ENCODE data around the gene ANGPTL3.

The ANGPTL3 gene

DNA sequence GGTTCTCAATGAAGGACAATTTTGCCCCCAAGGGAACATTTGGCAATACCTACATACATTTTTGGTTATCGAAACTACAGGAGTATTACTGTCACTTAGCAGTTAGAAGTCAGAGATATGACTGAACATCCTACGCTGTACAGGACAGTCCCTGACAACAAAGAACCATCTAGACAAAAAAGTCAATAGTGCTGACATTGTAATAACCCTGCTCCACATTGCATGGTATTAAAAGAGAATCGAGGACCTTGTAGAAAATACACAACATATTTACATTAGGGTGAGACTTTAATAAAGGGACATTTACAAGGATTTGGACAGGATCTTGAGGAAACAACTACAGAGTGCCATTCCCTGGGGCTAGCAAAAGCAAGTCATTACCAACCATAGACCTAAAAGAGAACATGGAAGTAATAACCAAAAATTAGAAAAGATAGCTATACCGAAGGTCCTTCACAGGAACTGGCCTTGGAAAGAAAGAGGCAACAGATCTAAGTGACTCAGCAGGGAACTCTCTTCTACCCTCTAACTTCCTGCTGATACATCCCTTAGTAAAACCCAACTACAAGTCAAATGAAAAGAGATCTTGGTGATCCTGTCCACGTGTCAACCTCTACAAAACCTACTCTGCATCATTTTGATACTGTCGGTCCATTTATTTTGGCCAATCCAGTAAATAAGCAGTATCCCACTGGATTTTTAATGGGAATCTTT is 40.2 kb downstream of the ANGPTL3 start:
- no peak for DNase-seq (ENCODE audit: low read depth)

DNA sequence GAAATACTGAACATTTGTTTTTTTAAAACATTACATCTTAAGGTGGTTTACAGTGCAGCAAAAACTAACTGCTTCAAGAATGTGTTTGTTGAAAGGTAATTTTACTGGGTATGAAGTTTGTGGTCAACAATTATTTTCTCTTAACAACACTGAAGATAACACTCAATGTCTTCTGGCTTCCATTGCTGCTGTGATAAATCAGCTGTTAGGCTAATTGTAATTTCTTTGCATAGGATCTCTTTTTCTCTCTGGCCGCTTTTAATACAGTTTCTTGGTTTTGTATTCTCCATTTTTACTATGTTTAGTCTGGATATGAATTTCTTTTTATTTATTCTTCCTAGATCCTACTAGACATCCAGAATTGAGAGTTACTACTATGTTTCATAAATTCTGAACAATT is 46.0 kb downstream of the ANGPTL3 start:
- DNase-seq (ENCODE audit: low read depth): no peak

- DNase-seq (ENCODE audit: low read depth): no peak
Measured at GRCh38 chr1:62652387-62652786, 55.1 kb downstream of the ANGPTL3 start.

DNA sequence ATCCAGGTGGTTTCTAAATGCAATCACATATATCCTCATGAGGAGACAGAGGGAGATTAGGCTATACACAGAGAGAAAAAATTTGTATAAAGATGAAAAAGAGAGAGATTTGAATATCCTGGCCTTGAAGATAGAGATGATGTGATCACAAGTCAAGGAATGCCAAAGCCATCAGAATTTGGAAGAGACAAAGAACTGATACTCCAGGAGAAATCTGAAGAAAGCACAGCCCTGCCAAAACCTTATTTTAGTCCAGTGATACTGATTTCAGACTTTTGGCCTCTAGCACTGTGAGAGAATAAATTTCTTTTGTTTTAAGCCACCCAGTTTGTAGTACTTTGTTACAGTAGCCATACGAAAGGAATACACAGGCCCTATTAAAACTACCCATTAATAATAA is 57.4 kb downstream of the ANGPTL3 start:
- DNase-seq (ENCODE audit: low read depth): no peak
